Stimulated activated CD8-positive, alpha-beta memory T cell treated with anti-CD3 and anti-CD28 coated beads, Interleukin-15, amount 100 ng/mL, for 48 hours (primary cell): ENCODE data around the gene SCN11A.
"Not testable (repeated sequence)": the region's sequence is repeated elsewhere in the genome, so short reads cannot be mapped to it uniquely, and the experiment has no call there.

Experiments
- DNase-seq, 2 donors: peaks; one replicate each; pipeline ENCODE4 v3.0.0-alpha.2; 2020; ENCODE audit warnings: low read depth in 2 of 2

SCN11A gene

GRCh38 chr3:39065197-39065596, 13.5 kb upstream of the SCN11A start:
- DNase-seq: no peak

- no peak for DNase-seq
Measured at GRCh38 chr3:39064646-39065045, 12.9 kb upstream of the SCN11A start.

- no peak for DNase-seq
Measured at GRCh38 chr3:39063143-39063542, 11.4 kb upstream of the SCN11A start.

- DNase-seq: no peak
Measured at GRCh38 chr3:39062180-39062579, 10.4 kb upstream of the SCN11A start.

GRCh38 chr3:39061228-39061627, 9.5 kb upstream of the SCN11A start:
- DNase-seq: not testable (repeated sequence)

- DNase-seq: no peak
Measured at GRCh38 chr3:39056151-39056550, 4.4 kb upstream of the SCN11A start.

- DNase-seq: no peak
Measured at GRCh38 chr3:39053696-39054095, 2.0 kb upstream of the SCN11A start.

GRCh38 chr3:39052583-39052982, 839 bp upstream of the SCN11A start:
- DNase-seq: no peak

GRCh38 chr3:39050029-39050428, 1.7 kb downstream of the SCN11A start:
- DNase-seq: no peak

- no peak for DNase-seq
Measured at GRCh38 chr3:39038165-39038564, 13.6 kb downstream of the SCN11A start.

GRCh38 chr3:39029556-39029955, 22.2 kb downstream of the SCN11A start:
- DNase-seq: no peak

GRCh38 chr3:39028546-39028945, 23.2 kb downstream of the SCN11A start:
- DNase-seq: no peak

GRCh38 chr3:39025222-39025970, 26.3 kb downstream of the SCN11A start:
- no peak for DNase-seq

- no peak for DNase-seq
Measured at GRCh38 chr3:39024497-39024896, 27.2 kb downstream of the SCN11A start.

- no peak for DNase-seq
Measured at GRCh38 chr3:39022286-39022630, 29.5 kb downstream of the SCN11A start.

GRCh38 chr3:39021465-39022285, 30.1 kb downstream of the SCN11A start:
- DNase-seq: no peak

GRCh38 chr3:39021029-39021428, 30.7 kb downstream of the SCN11A start:
- no peak for DNase-seq

GRCh38 chr3:39019299-39019698, 32.4 kb downstream of the SCN11A start:
- DNase-seq: no peak

- no peak for DNase-seq
Measured at GRCh38 chr3:39015418-39015817, 36.3 kb downstream of the SCN11A start.

- no peak for DNase-seq
Measured at GRCh38 chr3:39013921-39014509, 37.7 kb downstream of the SCN11A start.

GRCh38 chr3:39013289-39013688, 38.5 kb downstream of the SCN11A start:
- DNase-seq: no peak

GRCh38 chr3:39011191-39011736, 40.5 kb downstream of the SCN11A start:
- no peak for DNase-seq

GRCh38 chr3:39005295-39005694, 46.4 kb downstream of the SCN11A start:
- DNase-seq: no peak
